ENCODE results near the gene PRDM16. TPM values are rescaled to one million over a fixed set of nuclear protein-coding genes. Genes with fewer than 3 reads are reported as not detected.

Gene PRDM16
- total and polyA plus RNA-seq, 2 of the 13 experiments (the other 11 are each of a cell fraction or from before 2014, with no cell fraction given), result 0.15 to 0.81 TPM

GRCh38 chr1:3340548-3341235 is 271.7 kb downstream of the PRDM16 start (continued):
- TF ChIP-seq, protein P1, sequence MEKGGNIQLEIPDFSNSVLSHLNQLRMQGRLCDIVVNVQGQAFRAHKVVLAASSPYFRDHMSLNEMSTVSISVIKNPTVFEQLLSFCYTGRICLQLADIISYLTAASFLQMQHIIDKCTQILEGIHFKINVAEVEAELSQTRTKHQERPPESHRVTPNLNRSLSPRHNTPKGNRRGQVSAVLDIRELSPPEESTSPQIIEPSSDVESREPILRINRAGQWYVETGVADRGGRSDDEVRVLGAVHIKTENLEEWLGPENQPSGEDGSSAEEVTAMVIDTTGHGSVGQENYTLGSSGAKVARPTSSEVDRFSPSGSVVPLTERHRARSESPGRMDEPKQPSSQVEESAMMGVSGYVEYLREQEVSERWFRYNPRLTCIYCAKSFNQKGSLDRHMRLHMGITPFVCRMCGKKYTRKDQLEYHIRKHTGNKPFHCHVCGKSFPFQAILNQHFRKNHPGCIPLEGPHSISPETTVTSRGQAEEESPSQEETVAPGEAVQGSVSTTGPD (CRISPR knock-in tag; IDR thresholded peaks at IDR 0.05), result no peak
- TF ChIP-seq, protein P2, sequence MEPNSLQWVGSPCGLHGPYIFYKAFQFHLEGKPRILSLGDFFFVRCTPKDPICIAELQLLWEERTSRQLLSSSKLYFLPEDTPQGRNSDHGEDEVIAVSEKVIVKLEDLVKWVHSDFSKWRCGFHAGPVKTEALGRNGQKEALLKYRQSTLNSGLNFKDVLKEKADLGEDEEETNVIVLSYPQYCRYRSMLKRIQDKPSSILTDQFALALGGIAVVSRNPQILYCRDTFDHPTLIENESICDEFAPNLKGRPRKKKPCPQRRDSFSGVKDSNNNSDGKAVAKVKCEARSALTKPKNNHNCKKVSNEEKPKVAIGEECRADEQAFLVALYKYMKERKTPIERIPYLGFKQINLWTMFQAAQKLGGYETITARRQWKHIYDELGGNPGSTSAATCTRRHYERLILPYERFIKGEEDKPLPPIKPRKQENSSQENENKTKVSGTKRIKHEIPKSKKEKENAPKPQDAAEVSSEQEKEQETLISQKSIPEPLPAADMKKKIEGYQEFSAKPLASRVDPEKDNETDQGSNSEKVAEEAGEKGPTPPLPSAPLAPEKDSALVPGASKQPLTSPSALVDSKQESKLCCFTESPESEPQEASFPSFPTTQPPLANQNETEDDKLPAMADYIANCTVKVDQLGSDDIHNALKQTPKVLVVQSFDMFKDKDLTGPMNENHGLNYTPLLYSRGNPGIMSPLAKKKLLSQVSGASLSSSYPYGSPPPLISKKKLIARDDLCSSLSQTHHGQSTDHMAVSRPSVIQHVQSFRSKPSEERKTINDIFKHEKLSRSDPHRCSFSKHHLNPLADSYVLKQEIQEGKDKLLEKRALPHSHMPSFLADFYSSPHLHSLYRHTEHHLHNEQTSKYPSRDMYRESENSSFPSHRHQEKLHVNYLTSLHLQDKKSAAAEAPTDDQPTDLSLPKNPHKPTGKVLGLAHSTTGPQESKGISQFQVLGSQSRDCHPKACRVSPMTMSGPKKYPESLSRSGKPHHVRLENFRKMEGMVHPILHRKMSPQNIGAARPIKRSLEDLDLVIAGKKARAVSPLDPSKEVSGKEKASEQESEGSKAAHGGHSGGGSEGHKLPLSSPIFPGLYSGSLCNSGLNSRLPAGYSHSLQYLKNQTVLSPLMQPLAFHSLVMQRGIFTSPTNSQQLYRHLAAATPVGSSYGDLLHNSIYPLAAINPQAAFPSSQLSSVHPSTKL (CRISPR knock-in tag; IDR thresholded peaks at IDR 0.05), result peak; percentile 72
- TF ChIP-seq MLLT10 (CRISPR knock-in tag; IDR thresholded peaks at IDR 0.05) (no peak), ZNF713 (CRISPR knock-in tag; IDR thresholded peaks at IDR 0.05) (no peak), ZBTB4 (CRISPR knock-in tag; IDR thresholded peaks at IDR 0.05; ENCODE audit: borderline replicate concordance) (no peak; the same call in 1 of the 2 replicates), GATA4 (IDR thresholded peaks at IDR 0.05; ENCODE audit: borderline replicate concordance, low read depth) (peak; percentile 26; the same call in 1 of the 2 replicates), CTCF (CRISPR knock-in tag; IDR thresholded peaks at IDR 0.05) (peak; percentile 3; the same call in 1 of the 2 replicates), HNRNPUL1 (IDR thresholded peaks at IDR 0.05; ENCODE audit: low read depth, low read length) (no peak), ZNF883 (CRISPR knock-in tag; IDR thresholded peaks at IDR 0.05; ENCODE audit: not compliant biosample characterization) (peak; percentile 33), AKAP8 (CRISPR knock-in tag; IDR thresholded peaks at IDR 0.05) (no peak), RBAK (CRISPR knock-in tag; IDR thresholded peaks at IDR 0.05) (no peak), POLR2G (IDR thresholded peaks at IDR 0.05; ENCODE audit: low read depth, low read length) (peak; percentile 76), ZNF709 (CRISPR knock-in tag; IDR thresholded peaks at IDR 0.05) (no peak), KDM1A (CRISPR knock-in tag; IDR thresholded peaks at IDR 0.05) (0 out of 2 replicates have a peak, but pooled peaks have one; percentile 11), DZIP1 (CRISPR knock-in tag; IDR thresholded peaks at IDR 0.05) (peak; percentile 69; the same call in 1 of the 2 replicates)
